GM19468 (cell line): ENCODE results near the gene LRP5.
"Not testable (repeated sequence)": the region's sequence is repeated elsewhere in the genome, so short reads cannot be mapped to it uniquely, and the experiment has no call there.

Source experiments
- ATAC-seq: cut with Tn5 transposase; IDR thresholded peaks from one replicate; pipeline ENCODE4 v1.9.1; 2021; ENCODE audit warnings: mild to moderate bottlenecking, moderate library complexity, moderate number of reproducible peaks; ENCODE audit not compliant: unreplicated experiment; ENCODE audit errors: extremely low read depth

LRP5 gene

DNA sequence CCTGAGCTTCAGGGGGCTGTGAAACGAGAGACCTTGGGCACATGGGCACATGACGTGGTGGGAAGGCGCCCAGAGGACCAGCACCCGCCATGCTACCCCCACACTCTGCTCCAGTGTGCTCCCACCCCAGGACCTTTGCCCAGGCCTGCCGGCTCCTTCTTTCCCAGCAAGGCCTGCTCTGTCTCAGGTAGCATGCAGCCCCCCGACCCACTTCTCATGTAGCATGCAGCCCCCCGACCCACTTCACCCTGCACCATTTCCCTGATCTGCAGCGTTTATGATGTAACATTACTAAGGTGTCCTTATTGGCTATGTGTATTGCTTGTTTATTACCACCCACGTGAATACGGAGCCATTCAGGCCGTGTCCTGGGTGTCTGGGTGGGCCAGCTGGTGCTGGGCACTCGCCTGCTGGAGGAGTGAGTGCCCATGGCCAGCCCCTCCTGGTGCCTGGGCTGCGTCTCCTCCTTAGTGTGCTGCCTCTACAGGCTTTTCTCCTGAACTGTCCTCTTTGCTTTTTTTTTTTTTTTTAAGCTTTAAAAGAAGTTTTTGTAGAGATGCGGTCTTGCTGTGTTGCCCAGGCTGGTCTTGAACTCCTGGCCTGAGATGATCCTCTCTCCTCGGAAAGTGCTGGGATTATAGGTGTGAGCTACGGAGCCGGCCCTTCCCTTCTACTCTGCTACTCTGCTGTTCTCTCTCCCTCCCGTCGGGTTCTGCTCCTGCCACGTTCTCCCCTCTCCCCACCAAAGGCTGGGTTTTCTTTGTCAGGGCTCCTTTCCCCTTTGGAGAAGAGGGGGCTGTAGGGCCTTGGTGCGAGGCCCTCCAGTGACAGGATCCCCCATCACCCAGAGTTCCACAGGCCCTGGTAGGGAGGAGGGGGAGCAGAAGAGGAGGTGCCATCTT, 29.4 kb downstream of the LRP5 start:
- no peak for ATAC-seq

DNA sequence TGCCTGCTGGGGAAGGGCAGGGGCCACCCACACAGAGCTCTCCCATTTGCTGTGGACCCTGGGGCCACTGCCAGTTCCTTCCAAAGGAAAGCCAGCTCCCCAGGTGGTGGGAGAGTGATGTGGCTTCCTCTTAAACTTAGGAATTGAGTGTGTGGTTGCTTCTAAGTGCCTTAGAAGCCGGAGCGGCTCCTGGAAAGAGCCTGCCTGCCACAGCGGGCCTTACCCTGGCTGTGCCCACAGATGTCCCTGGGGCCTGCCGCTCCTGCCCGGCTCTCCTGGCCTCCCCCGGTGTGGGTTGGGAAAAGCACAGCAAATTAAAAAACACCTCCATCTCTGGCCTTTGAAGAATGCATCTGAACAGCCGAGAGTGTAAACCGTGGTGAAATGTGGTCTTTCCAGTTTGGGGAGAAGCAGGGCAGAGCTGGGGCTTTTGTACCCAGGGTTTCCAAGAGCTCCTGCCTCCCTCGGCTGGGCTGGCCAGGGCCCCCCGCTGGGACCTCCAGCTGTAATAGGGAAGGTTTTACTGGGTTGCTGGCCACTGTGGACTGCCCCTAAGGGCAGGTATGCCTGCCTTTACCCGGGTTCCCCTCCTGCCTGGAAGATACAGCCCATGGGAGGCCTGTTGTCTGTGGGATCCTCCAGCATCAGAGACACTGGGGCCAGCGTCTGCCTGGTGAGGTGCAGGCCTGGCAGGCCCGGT, 30.2 kb downstream of the LRP5 start:
- no peak for ATAC-seq

DNA sequence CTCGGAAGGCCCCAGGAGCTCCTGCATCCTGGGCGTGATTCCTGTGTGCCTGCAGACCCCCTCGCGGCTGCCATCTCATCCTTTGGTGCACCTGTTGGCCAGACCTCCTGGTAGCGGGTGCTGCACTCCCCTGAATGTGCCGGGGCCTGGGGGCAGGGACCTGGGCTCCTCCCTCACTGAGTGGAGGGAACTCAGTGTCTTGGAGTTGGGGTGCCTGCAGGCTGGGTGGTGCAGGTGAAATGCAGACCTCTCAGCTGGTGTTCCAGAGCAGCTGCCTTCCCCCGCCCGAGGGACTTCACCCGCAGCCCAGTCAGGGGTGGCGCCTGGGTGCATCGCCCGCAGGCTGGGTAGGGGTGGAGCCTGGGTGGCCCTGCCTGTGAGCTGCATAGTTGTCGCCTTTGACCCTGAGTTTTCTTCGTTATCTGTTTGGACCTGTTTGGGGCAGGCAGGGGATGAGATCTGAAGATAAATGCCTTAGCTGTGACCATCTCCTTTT, 31.4 kb downstream of the LRP5 start:
- no peak for ATAC-seq

DNA sequence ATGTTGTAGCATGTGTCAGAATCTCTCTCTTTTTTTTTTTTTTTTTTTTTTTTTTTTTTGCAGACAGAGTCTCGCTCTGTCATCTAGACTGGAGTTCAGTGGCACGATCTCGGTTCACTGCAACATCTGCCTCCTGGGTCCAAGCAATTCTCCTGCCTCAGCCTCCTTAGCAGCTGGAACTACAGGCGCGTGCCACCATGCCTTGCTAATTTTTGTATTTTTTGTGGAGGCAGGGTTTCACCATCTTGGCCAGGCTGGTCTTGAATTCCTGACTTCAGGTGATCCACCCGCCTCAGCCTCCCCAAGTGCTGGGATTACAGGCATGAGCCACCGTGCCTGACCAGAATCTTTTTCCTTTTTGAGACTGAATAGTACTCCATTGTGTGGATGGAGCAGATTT, 32.4 kb downstream of the LRP5 start:
- ATAC-seq, result not testable (repeated sequence)

DNA sequence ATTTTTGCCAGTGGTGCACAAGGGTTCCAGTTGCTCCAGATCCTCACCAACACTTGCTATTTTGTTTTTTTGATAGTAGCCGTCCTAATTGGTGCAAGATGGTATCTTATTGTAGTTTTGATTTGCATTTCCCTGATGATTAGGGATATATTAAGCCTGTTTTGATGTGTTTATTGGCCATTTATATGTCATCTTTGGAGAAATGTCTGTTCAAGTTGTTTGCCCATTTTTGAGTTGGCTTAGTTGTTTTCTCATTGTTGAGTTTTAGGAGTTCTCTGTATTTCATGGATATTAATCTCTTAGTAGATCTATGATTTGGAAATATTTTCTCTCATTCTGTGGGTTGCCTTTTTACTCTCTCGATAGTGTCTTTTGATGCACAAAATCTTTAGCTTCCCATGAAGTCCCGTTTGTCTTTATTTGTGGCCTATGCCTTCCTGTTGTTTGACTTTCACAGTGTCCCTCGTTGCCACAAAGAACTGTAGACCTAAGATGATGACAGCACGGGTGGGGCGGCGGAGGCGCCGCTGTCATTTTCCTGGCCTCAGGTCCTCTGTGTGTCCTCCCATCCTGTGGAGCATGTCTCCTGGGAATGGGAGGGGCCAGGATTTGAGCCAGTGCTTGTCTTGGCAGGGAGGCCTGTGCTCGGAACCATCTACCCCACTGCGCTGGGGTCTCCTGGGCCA, 33.5 kb downstream of the LRP5 start:
- no peak for ATAC-seq

DNA sequence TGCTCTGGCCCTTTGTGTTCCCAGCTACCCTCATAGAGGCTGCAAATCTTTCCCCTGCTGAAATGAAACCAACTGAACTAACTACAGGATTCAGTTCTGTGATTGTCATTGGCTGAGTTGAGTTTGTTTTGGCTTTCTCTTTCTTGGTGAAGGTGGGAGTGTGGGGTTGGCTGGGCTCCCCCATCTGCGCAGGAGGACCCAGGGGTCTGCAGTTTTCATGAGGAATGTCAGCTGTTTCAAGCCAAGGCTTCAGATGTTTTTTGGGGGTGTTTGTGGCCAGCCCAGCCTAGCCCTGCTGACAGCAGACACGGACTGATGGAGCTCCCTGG, 34.0 kb downstream of the LRP5 start:
- no peak for ATAC-seq

DNA sequence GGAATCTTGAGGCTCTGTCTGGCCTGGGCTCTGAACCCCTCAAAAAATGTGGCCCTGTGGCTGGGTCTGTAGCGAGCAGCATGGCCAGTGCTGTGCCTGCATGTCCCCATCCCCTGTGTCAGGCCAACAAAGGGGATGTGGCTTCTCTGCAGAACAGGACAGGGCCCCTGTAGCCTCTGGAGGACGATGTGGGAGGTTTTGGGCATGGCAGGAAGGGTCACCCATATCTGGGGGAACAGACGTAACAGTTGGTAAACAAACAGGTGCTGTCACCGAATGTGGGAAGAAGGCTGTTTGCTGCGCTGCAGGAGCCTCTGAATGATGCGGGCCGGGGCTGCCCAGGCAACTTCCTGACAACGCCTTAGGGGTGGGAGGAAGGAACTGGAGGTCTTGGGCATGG, 35.0 kb downstream of the LRP5 start:
- ATAC-seq, result no peak

DNA sequence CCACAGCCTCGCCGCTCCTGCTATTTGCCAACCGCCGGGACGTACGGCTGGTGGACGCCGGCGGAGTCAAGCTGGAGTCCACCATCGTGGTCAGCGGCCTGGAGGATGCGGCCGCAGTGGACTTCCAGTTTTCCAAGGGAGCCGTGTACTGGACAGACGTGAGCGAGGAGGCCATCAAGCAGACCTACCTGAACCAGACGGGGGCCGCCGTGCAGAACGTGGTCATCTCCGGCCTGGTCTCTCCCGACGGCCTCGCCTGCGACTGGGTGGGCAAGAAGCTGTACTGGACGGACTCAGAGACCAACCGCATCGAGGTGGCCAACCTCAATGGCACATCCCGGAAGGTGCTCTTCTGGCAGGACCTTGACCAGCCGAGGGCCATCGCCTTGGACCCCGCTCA, 35.5 kb downstream of the LRP5 start:
- no peak for ATAC-seq

DNA sequence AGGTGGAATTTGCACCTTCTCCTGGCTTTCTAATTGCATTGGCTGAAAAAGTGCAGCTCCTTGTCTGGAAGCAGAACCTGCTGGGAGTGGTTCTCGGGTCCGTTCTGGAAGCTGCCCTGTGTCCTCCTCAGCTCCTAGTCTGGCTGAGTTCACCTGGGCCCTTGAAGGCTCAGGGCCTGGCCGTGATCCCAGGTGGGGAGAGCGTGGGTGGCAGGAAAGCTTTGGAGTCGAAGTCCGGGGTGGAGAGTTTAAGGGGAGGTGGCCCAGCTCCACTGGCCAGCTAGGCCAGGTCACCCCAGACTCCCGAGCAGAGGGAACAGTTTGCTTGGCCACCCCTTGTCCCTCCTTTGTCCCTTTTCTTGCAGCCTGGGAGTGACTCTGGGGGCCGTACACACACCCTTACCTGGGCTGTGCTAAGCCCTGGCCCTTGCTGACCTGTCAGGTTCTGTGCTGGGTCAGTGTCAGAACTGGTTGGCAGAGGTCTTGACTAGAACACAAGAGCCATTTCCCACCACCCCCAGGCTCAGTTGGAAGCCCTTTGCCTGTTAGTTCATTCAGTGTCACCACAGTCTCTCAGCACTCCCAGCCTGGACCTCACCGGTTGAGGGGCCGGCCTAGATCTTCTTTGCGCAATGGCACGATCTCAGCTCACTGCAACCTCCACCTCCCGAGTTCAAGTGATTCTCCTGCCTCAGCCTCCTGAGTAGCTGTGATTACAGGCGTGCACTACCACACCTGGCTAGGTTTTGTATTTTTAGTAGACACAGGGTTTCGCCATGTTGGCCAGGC, 37.3 kb downstream of the LRP5 start:
- no peak for ATAC-seq

DNA sequence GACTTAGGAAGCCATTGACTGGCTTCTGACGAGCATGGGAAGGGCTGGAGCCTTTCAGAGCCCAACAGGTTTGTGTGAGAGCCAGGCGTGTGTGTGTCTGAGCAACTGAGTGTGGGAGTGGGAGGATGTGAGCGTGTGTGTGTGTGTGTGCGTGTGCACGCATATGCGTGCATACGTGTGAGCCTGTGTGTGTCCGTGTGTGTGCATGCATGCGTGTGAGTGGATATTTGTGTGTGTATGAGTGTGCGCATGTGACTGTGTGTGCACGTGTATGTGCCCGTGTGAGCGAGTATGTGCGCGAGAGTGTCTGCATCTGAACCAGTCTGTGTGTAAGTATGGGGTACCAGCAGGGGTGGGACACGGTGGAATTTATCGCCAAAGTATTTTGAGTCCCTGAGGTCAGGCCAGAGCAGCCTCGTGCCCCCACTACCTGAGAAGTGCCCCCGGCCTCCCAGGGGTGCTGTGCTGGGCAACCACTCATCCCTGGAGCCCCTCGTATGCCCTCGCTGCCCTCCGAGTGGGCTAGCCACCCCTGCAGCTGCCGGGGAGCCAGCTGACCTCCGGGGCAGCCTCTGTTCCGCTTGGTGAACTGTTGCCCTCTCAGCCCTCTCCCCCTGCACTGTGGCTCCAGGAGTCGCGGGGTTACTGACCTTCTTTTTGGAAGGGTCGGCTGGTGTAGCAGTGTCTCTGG, 38.5 kb downstream of the LRP5 start:
- no peak for ATAC-seq

DNA sequence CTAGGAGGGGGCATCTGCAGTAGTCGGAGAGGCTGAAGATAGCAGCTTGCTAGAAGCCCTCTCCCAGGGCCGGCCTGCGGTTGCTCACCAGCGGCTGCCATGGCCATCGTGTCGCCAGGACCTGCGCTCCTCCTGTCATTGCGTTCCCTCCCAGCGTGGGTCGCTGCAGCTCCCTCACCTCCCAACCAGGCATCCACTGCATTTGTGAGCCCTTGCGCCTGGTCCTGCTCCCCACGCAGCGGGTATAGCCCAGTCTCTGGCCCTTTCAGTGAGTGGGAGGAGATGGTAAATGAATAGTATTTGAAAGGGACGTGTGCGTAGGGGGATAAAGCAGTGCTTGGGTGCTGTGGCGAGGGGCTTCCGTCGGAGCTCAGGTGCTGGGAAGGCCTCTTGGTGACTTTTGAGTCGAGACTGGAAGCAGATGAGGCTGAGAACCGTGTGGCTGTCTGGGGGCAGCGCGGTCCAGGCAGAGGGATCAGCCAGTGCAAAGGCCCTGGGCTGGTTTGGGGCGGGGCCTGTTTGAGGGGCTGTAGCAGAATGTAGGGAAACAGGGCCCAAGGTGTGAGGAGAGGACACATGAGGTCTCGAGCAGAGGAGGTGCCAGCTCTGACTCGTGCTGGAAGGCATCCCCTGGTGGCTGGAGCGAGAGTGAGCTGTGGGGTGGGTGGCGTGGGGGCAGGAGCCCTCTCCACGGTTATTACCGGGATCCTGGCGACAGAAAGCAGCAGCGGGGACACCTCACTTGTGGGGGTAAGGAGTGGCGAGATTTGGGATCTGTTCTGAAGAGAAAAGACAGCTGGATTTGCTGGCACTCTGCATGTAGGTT, 39.3 kb downstream of the LRP5 start:
- ATAC-seq, result no peak

DNA sequence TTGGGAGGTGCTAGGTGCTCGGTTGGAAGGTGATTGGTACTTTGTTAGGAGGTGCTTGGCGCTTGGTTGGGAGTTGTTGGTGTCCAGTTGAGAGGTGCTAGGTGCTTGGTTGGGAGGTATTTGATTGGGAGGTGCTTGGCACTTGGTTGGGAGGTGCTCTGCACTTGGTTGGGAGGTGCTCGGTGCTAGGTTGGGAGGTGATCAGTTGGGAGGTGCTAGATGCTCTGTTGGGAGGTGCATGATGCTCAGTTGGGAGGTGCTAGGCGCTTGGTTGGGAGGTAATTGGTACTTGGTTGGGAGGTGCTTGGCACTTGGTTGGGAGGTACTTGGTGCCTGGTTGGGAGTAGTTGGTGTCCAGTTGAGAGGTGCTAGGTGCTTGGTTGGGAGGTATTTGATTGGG, 40.2 kb downstream of the LRP5 start:
- ATAC-seq, result no peak

DNA sequence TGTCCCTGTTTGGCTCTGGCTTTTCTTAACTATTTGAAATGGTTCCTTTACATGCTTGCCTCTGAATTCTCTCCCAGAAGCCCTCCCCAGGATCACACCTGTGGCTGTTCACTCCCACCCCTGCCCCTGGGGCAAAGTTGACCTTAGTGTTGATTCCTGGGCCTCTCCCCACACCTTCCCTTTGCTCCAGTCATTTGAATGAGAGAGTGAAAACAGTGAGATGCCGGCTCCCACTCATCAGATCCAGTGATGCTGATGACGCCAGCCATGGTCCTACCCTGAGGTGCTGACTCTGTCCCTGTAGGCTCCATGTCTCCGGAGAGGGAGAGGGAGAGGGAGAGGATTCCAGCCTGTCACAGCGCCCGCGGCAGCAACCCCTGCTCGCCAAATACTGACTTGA, 40.7 kb downstream of the LRP5 start:
- no peak for ATAC-seq

DNA sequence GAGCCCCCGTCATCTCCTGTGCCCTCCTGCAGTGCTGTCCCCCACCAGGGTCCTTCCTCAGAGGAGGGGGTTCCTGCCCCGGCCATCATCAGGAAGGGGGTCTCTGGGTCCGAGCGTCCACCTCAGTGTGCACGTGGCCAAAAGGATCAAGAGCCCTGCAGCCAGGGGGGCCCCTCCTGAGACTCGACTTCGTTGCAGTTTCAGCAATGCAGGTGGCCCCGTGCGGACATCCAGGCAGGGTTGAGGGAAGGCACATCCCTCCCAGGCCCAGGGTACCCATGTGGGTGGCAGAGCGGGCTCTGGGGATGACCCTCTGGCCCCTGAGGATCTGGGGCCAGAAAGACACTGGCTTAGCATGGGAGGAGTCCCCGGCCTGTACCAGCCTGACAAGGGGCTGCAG, 41.3 kb downstream of the LRP5 start:
- no peak for ATAC-seq

DNA sequence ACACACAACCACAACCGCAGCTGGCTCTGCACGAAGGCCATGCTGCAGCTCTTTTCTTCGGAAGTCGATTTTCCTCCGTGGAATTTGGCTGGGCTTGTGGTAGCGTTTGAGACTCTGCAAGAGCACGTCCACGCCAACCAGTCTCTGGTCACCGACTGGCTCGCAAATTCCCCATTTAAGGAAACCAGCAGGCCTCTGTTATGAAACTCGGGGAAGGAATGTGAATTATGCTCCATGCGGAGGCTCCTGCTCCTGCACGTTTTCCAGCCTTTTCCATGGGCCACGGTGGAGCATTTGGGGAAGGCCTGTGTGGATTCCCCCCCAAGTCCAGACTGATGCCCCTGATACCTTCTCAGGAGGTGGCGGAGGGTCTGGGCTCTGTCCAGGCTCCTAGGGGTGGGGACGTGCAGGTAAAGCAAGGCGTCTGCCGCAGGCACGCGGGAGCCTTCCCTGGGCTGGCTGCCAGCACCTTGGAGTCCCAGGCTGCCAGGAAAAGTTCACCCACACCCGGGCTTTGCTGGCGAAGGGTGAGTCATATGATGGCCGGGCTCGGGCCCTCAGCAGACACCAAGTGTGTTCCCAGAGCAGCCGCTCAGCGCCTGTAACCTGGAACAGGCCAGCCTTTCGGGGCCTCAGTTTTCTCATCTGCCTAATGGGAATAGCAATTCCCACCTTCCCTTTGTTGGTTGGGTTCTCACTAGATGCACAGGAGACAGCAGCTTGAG, 41.9 kb downstream of the LRP5 start:
- ATAC-seq, result no peak

DNA sequence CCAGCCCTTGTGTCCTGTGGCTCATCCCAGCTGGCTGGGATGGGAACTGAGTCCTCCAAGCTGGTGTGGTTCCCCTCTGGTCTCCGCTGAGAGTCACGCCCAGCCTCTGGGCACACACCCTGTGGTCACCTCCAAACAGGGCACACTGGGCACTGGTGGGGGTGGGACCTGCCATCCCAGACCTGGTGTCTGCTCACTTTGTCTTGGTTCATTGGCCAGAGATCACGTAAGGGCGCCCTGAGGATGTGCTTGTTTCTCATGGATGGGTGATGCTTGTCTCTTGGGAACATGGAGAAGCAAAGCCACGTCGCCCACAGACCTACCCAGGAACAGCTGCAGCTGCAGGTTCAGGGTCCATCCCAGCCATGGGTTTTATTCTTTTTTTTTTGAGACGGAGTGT, 43.1 kb downstream of the LRP5 start:
- no peak for ATAC-seq

DNA sequence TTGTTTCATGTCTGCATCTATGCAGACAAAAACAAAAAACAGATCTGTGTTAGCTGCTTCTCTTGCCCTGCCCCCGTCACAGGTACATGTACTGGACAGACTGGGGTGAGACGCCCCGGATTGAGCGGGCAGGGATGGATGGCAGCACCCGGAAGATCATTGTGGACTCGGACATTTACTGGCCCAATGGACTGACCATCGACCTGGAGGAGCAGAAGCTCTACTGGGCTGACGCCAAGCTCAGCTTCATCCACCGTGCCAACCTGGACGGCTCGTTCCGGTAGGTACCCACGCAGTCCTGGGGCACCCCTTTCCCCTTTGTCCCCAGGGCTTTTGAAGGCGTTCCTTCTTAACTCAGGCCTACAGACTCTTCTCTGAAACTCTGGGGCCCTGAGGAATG, 45.2 kb downstream of the LRP5 start:
- no peak for ATAC-seq

DNA sequence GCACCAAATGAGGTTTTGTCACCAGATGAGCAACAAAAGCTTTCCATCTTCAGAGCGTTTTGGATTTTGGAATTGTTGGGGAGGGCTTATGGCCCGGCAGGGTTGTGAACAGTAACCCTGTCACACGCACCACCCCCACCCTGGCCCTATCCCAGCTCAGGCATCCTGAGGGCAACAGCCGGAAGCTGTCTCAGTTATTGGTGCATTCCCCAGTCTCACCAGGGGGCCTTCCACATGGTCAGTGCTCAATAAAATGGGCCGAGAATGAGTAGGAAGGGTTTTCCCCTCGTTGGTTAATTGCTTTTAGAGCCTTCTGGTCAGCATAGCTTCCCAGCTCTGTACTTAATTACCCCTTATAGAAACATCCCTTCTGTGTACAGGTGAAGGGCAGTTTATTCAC, 46.0 kb downstream of the LRP5 start:
- no peak for ATAC-seq
